DMS 273 treated with DMSO at 0.1 percent for 48 hours (cell line): Measurements from ENCODE around the gene SNF8.

Source experiments
- DNase-seq: peaks from one replicate; lab custom pipeline; 2025; lab: John Stamatoyannopoulos, UW

Gene SNF8

DNA sequence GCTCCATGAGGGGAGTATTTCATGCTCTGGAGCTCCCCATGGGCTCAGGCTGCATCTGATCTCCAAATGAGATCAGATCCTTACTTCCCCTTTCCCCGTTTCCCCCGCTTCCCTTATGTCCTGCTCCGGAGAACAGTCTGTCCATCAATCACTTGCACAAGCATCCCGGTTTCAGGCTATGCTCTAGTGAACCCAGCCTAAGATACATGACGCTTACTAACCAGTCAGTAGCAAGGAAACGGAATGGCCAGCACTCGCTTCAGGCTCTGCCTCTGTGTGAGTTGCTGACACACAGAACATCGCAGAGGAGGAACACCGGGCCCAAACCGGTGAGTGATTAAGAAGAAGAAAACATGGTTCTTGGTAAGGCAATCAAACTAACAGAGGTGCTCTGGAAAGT is 61.5 kb downstream of the SNF8 start:
- no peak for DNase-seq

DNA sequence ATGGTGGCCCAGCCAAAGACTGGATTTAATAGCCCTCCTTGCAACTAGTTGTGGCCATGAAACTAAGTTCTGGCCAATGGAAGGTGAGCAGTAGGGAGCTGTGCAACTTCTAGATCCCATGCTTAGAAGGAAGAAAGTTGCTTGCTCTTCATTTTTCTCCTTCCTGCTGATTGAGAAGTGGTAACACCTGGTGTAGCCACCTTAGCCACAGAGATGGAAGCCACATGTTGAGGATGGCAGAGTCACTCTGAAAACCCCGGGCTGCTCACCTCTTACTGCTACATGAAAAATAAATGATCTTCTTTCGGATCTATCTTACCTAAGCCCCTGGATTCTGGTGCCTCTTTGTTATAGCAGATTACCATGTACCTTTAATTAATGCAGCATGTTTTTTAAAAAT is 62.4 kb downstream of the SNF8 start:
- DNase-seq, result no peak
